Transverse colon (tissue), 4 donors: ENCODE results near the gene FLT1.

Experiments used
- CTCF ChIP-seq, 5 experiments: fragments of 200-600 bp in 3 of 5; fragments of 450-650 bp in 2 of 5; sonication (generic) in 3 of 5; IDR thresholded peaks; 1 replicate in 2 of 5; 2 replicates in 3 of 5; pipeline ENCODE4 v1.5.1; 2016 to 2017; ENCODE audit warnings: antibody characterized with exemption in 5 of 5, inconsistent platforms in 3 of 5, mild to moderate bottlenecking in 2 of 5, moderate library complexity in 1 of 5
- EP300 ChIP-seq: sonication (generic); formaldehyde crosslinking; IDR thresholded peaks from one replicate; pipeline ENCODE4 v1.6.1; 2017; ENCODE audit warnings: antibody characterized with exemption, low read depth
- POLR2A ChIP-seq: fragments of 450-650 bp; IDR thresholded peaks from one replicate; pipeline ENCODE4 v1.6.1; 2016; ENCODE audit warnings: antibody characterized with exemption, mild to moderate bottlenecking, moderate library complexity
- POLR2AphosphoS5 ChIP-seq, 3 donors: sonication (generic); formaldehyde crosslinking; IDR thresholded peaks; one replicate each; pipeline ENCODE4 v1.6.1; 2016; ENCODE audit warnings: antibody characterized with exemption in 3 of 3

DNA sequence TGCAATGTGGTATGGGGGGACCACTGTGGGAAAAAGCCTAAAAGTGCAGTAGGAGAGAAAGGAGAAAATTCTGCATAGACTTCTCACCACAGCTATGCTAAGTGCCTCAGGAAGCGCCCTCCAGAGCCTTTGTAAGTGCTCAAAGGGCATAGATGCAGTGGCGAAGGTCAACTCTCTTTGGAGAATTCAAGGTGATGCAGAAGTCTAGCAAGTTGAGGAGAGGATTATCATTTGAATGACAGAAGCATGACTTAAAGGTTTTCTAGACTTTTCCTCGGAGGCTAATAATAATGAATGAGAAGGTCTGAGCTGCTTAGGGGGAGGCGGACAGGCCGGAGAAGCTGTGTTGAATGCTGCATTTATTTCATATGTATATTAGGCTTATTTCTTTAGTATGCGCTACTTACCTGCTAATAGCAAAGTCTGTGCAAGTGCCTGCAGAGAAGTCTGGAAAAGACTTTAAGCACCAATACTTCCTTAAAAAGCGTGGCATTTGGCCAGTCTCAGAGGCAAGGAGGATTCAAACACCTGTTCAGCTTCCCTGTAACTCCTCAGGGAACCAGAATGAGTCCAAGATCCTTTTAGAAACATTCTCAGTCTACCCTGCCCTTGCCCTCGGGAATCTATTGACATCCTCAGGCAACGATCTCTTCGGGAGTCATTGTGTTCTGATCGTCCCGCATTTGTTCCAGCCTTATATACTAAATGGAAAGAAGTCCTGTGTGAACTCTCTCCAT lies 56.2 kb downstream of the FLT1 start:
- TF ChIP-seq CTCF (IDR thresholded peaks at IDR 0.05) (no peak), EP300 (no peak), POLR2AphosphoS5 (IDR thresholded peaks at IDR 0.05) (no peak), POLR2A (no peak)
